HTERT RPE-1 (cell line): ENCODE results near the gene DIP2A.
"Not testable (repeated sequence)": the region's sequence is repeated elsewhere in the genome, so short reads cannot be mapped to it uniquely, and the experiment has no call there.

Source experiments
- in situ Hi-C: fragments of 300-500 bp; cut with MboI; formaldehyde crosslinking; loops from 4 replicates; pipeline ENCODE4 v1.14.3; 2020; ENCODE audit warnings: low sequenced_read_pairs

The DIP2A gene

GRCh38 chr21:46553993-46554392 is 95.3 kb downstream of the DIP2A start:
- in situ Hi-C loops, result no loop called here

GRCh38 chr21:46554431-46555224 is 95.9 kb downstream of the DIP2A start:
- in situ Hi-C loops, result no loop called here

GRCh38 chr21:46555225-46555617 is 96.5 kb downstream of the DIP2A start:
- in situ Hi-C loops, result no loop called here

GRCh38 chr21:46555678-46556077 is 97.0 kb downstream of the DIP2A start:
- in situ Hi-C loops, result no loop called here

GRCh38 chr21:46556802-46557201 is 98.1 kb downstream of the DIP2A start:
- in situ Hi-C loops, result no loop called here

- in situ Hi-C loops, result no loop called here
Observed at GRCh38 chr21:46557469-46557868, 98.8 kb downstream of the DIP2A start.

GRCh38 chr21:46557919-46558392 is 99.3 kb downstream of the DIP2A start:
- in situ Hi-C loops, result no loop called here

- in situ Hi-C loops, result no loop called here
Observed at GRCh38 chr21:46559291-46559983, 100.7 kb downstream of the DIP2A start.

- in situ Hi-C loops, result no loop called here
Observed at GRCh38 chr21:46560568-46561444, 102.1 kb downstream of the DIP2A start.

- in situ Hi-C loops, result no loop called here
Observed at GRCh38 chr21:46561445-46562090, 102.9 kb downstream of the DIP2A start.

- in situ Hi-C loops, result no loop called here
Observed at GRCh38 chr21:46562472-46562871, 103.8 kb downstream of the DIP2A start.

- in situ Hi-C loops, result no loop called here
Observed at GRCh38 chr21:46562964-46563607, 104.4 kb downstream of the DIP2A start.

GRCh38 chr21:46564391-46564790 is 105.7 kb downstream of the DIP2A start:
- in situ Hi-C loops, result no loop called here

- in situ Hi-C loops, result no loop called here
Observed at GRCh38 chr21:46567348-46567747, 108.7 kb downstream of the DIP2A start.

- in situ Hi-C loops, result no loop called here
Observed at GRCh38 chr21:46568562-46568961, 109.9 kb downstream of the DIP2A start.

- in situ Hi-C loops, result no loop called here
Observed at GRCh38 chr21:46569081-46569480, 110.4 kb downstream of the DIP2A start.

GRCh38 chr21:46570119-46570518 is 111.4 kb downstream of the DIP2A start:
- in situ Hi-C loops, result no loop called here

GRCh38 chr21:46570631-46571030 is 111.9 kb downstream of the DIP2A start:
- in situ Hi-C loops, result no loop called here

- in situ Hi-C loops, result no loop called here
Observed at GRCh38 chr21:46572850-46573249, 114.2 kb downstream of the DIP2A start.

GRCh38 chr21:46577786-46578185 is 119.1 kb downstream of the DIP2A start:
- in situ Hi-C loops, result not testable (repeated sequence)
